Left ventricle myocardium inferior (tissue), 1 donor: ENCODE data around the gene KCNV2. TPM values are rescaled to one million over a fixed set of nuclear protein-coding genes. Genes with fewer than 3 reads are reported as not detected.

Source experiments
- DNase-seq: peaks from one replicate; pipeline ENCODE4 v3.0.0-alpha.2; 2020
- H3K27ac ChIP-seq: fragments of 200-600 bp; replicated peaks from 2 replicates; pipeline ENCODE4 v1.8.0; 2021
- H3K27me3 ChIP-seq: fragments of 200-600 bp; 2 replicates; pipeline ENCODE4 v1.8.0; 2021; ENCODE audit warnings: low read depth
- H3K36me3 ChIP-seq: fragments of 200-600 bp; 2 replicates; pipeline ENCODE4 v1.8.0; 2021
- H3K4me1 ChIP-seq: fragments of 200-600 bp; 2 replicates; pipeline ENCODE4 v1.8.0; 2021
- H3K4me3 ChIP-seq: fragments of 200-600 bp; 2 replicates; pipeline ENCODE4 v1.8.0; 2021; ENCODE audit warnings: mild to moderate bottlenecking, moderate library complexity
- H3K9me3 ChIP-seq: fragments of 200-600 bp; replicated peaks from 2 replicates; pipeline ENCODE4 v1.8.0; 2021
- intact Hi-C: fragments of 100-400 bp; cut with micrococcal nuclease; formaldehyde crosslinking; loops from one replicate; pipeline ENCODE4 v1.11.0; 2022
- total RNA-seq: library from RNA; stranded (reverse); fragmentation: NEBNext Ultra II Directional; extraction: Animal tissue kit (Norgen Biotek cat#: 25700); gene quantifications from one replicate; pipeline ENCODE4 v1.2.1, GENCODE V29; 2021
- TF ChIP-seq, protein P1 (sequence below): fragments of 200-600 bp; IDR thresholded peaks from 2 replicates; pipeline ENCODE4 v1.8.0; 2021; ENCODE audit warnings: antibody characterized with exemption, mild to moderate bottlenecking, borderline replicate concordance
- donor health status: DM: no; HTN: yes; CAD: no; lungs with severe emphysema.

KCNV2 gene
- total RNA-seq, 1 donor from 2014 or later: not detected

GRCh38 chr9:2730971-2731370, 13.7 kb downstream of the KCNV2 start:
- H3K36me3 ChIP-seq: no peaks in the 10 kb centered on the region
- TF ChIP-seq, protein P1, sequence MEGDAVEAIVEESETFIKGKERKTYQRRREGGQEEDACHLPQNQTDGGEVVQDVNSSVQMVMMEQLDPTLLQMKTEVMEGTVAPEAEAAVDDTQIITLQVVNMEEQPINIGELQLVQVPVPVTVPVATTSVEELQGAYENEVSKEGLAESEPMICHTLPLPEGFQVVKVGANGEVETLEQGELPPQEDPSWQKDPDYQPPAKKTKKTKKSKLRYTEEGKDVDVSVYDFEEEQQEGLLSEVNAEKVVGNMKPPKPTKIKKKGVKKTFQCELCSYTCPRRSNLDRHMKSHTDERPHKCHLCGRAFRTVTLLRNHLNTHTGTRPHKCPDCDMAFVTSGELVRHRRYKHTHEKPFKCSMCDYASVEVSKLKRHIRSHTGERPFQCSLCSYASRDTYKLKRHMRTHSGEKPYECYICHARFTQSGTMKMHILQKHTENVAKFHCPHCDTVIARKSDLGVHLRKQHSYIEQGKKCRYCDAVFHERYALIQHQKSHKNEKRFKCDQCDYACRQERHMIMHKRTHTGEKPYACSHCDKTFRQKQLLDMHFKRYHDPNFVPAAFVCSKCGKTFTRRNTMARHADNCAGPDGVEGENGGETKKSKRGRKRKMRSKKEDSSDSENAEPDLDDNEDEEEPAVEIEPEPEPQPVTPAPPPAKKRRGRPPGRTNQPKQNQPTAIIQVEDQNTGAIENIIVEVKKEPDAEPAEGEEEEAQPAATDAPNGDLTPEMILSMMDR: no peak
- no peaks in the 10 kb centered on the region for H3K27me3 ChIP-seq
- no peak overlapping the region for H3K4me3 ChIP-seq
- H3K27ac ChIP-seq: no peak overlapping the region
- peaks cover 17% of the 10 kb centered on the region for H3K4me1 ChIP-seq
- no peak for DNase-seq
- intact Hi-C loops: no loop called here
- no peaks in the 10 kb centered on the region for H3K9me3 ChIP-seq

DNA sequence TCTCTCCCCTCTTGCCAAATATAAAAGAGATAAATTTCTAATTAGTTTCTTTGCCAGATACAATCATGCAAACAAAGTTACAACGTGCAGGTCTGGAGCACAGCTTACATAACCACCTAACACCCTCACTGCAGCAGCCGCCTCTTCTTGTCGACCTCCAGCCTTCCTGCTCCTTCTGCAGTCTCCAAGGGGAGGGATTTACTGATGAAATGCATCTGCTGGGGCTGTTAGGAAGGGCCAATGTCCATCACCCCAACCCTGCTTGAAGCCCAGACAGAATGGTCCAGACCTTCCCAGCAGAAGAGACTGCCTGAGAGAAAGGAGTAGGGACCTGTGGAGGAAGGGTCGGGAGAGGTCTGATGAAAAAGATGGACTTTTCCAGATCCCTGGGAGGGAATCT, 15.2 kb downstream of the KCNV2 start:
- H3K27ac ChIP-seq: no peak overlapping the region
- H3K4me3 ChIP-seq: no peak overlapping the region
- intact Hi-C loops: no loop called here
- H3K27me3 ChIP-seq: no peaks in the 10 kb centered on the region
- TF ChIP-seq, protein P1: no peak
- no peaks in the 10 kb centered on the region for H3K9me3 ChIP-seq
- no peak for DNase-seq
- peaks cover 17% of the 10 kb centered on the region for H3K4me1 ChIP-seq
- no peaks in the 10 kb centered on the region for H3K36me3 ChIP-seq

DNA sequence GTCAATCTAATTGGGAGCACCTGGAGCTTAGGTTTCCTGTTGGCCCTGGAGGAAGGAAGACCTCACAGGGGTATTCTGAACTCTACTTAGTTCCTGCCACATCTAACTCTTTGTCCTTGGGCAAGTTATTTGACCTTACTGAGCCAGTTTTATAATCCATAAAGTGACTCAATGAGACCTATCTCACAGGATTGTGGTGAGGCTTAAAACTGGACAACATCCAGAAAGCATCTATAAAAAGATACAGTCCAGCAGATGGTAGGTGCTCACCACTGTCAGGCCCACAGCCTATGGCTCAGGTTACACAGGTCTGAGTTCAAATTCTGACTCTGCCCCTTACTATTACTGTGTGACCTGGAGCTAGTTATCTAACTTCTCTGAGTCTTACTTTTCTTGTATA, 23.3 kb downstream of the KCNV2 start:
- Histone ChIP-seq H3K27me3 (no peaks in the 10 kb centered on the region), H3K4me1 (peaks cover 4% of the 10 kb centered on the region), H3K36me3 (no peaks in the 10 kb centered on the region), H3K27ac (no peak overlapping the region), H3K9me3 (no peaks in the 10 kb centered on the region), H3K4me3 (no peak overlapping the region)
- TF ChIP-seq, protein P1: no peak
- intact Hi-C loops: no loop called here
- DNase-seq: no peak

GRCh38 chr9:2741441-2742158, 24.3 kb downstream of the KCNV2 start:
- no peaks in the 10 kb centered on the region for H3K9me3 ChIP-seq
- intact Hi-C loops: no loop called here
- H3K4me1 ChIP-seq: peaks cover 4% of the 10 kb centered on the region
- no peaks in the 10 kb centered on the region for H3K27me3 ChIP-seq
- TF ChIP-seq, protein P1: no peak
- DNase-seq: no peak
- no peak overlapping the region for H3K27ac ChIP-seq
- H3K36me3 ChIP-seq: no peaks in the 10 kb centered on the region
- no peak overlapping the region for H3K4me3 ChIP-seq

DNA sequence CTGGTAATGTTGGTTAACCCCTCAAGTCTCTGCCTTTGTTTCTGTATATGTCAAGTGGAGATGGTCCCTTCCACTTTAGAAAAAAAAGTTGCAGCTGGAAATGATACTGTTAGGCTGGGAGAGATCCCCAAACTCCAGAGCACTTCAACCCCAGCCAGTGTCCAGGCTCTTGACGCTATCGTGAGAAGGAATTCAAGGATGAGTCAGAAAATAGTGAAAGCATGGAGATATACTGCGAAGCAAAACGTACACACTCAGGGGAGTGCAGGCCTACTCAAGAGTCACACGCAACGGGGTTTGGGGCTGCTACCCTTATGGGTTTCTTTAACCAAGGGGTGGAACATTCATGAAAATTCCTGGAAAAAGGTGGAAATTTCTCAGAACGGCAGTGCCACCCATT, 24.9 kb downstream of the KCNV2 start:
- Histone ChIP-seq H3K27ac (no peak overlapping the region), H3K4me1 (peaks cover 4% of the 10 kb centered on the region), H3K4me3 (no peak overlapping the region), H3K36me3 (no peaks in the 10 kb centered on the region), H3K9me3 (no peaks in the 10 kb centered on the region), H3K27me3 (no peaks in the 10 kb centered on the region)
- intact Hi-C loops: no loop called here
- no peak for DNase-seq
- TF ChIP-seq, protein P1: no peak
